Muscle layer of colon (tissue), 2 donors: ENCODE data around the gene RAB35.

Experiments
- H3K27ac ChIP-seq: one replicate; pipeline ENCODE4 v1.7.0; 2013; ENCODE audit warnings: low read depth, mild to moderate bottlenecking, low read length, moderate library complexity
- H3K27me3 ChIP-seq, 2 donors: one replicate each; pipeline ENCODE4 v1.7.0; 2013; ENCODE audit warnings: low read length in 2 of 2, mild to moderate bottlenecking in 2 of 2; ENCODE audit not compliant: insufficient read depth in 2 of 2, control insufficient read depth in 1 of 2
- H3K36me3 ChIP-seq: one replicate; pipeline ENCODE4 v1.7.0; 2013; ENCODE audit warnings: mild to moderate bottlenecking, low read length; ENCODE audit not compliant: insufficient read depth
- H3K4me1 ChIP-seq: one replicate; pipeline ENCODE4 v1.7.0; 2013; ENCODE audit warnings: mild to moderate bottlenecking, low read length; ENCODE audit not compliant: insufficient read depth
- H3K4me3 ChIP-seq, 2 donors: one replicate each; pipeline ENCODE4 v1.7.0; 2013; ENCODE audit warnings: low read length in 2 of 2, low read depth in 1 of 2, mild to moderate bottlenecking in 1 of 2, moderate library complexity in 1 of 2
- H3K9ac ChIP-seq: one replicate; pipeline ENCODE4 v1.7.0; 2013; ENCODE audit warnings: low read length
- H3K9me3 ChIP-seq: one replicate; pipeline ENCODE4 v1.7.0; 2013; ENCODE audit warnings: mild to moderate bottlenecking, low read length
- donor health status: abdominal sarcoma.
- donor health status: Adenocarcinoma of cecum.

Gene RAB35

GRCh38 chr12:120064054-120064940 is 52.3 kb downstream of the RAB35 start:
- Histone ChIP-seq H3K4me1 (no peaks in the 10 kb centered on the region), H3K36me3 (no peaks in the 10 kb centered on the region), H3K4me3 (no peak overlapping the region), H3K9ac (no peak overlapping the region), H3K27ac (no peak overlapping the region), H3K9me3 (no peaks in the 10 kb centered on the region), H3K27me3 (peaks cover 4 to 6% of the 10 kb centered on the region in 2 donors)

DNA sequence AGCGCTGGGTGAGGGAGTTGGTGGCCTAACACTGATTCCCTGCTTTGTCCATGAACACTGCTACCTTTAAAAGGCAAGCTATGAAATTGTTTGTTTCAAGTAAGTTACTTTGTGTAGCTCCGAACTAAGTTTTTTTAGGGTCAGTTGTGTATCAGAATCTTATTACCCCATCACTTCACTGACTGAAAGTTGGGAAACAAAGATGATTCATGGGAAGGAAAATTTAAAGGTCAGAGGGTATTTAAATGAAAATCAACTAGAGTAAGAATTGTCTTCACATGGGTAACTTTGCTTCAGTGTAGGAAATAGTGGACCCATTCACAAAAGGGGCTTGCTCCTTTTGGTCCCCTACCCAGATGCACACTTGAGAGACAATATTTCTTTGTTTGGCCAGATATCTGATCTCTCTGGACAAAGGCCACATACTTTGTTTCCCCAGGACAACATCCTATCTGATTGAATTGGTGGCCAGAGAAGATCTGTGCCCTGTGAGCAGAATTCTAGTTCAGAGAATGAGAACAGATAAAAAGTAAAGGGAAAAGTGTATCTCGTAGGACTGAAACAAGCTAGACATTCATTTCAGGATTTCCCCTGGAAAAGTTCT is 53.5 kb downstream of the RAB35 start:
- no peaks in the 10 kb centered on the region for H3K9me3 ChIP-seq
- no peak overlapping the region for H3K27ac ChIP-seq
- H3K27me3 ChIP-seq = peaks cover 4 to 6% of the 10 kb centered on the region in 2 donors
- H3K9ac ChIP-seq = no peak overlapping the region
- H3K36me3 ChIP-seq = no peaks in the 10 kb centered on the region
- H3K4me1 ChIP-seq = no peaks in the 10 kb centered on the region
- H3K4me3 ChIP-seq = no peak overlapping the region

DNA sequence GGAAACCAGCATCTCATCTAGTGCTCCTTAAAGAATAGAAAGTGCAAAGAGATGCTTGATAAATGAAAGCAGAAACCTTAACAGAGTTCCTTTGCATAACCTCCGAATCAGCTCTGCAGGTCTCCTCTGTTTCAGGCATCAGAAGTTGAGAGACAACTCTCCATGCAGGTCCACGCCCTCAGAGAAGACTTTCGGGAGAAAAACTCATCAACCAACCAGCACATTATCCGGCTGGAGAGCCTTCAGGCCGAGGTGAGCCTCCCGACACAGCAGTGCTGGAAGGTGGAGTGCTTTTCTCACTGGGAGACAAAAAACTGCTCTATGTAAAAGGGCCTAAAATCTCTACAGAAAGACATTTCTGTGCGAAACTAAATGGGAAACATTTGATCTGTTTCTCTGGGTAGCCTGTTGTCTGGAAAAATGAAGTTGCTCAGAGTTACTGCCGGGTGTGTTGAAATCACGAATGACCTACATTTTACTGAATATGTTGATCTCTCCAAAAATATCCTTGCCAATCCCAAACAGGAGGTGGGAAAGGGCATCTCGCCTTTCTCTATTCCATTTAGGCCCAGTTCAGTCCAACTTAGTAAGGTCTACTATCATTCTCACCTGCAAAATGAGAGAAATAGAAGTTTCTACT is 54.9 kb downstream of the RAB35 start:
- H3K4me3 ChIP-seq = no peak overlapping the region
- H3K27ac ChIP-seq = no peak overlapping the region

GRCh38 chr12:120060717-120061116 is 55.8 kb downstream of the RAB35 start:
- Histone ChIP-seq H3K27ac (no peak overlapping the region), H3K36me3 (no peaks in the 10 kb centered on the region), H3K27me3 (peaks cover 4 to 6% of the 10 kb centered on the region in 2 donors)

More for the DNA sequence above, 54.9 kb downstream of the RAB35 start:
- peaks cover 4 to 6% of the 10 kb centered on the region in 2 donors for H3K27me3 ChIP-seq
- no peaks in the 10 kb centered on the region for H3K36me3 ChIP-seq
- no peaks in the 10 kb centered on the region for H3K9me3 ChIP-seq
- H3K4me1 ChIP-seq = no peaks in the 10 kb centered on the region
- no peak overlapping the region for H3K9ac ChIP-seq

DNA sequence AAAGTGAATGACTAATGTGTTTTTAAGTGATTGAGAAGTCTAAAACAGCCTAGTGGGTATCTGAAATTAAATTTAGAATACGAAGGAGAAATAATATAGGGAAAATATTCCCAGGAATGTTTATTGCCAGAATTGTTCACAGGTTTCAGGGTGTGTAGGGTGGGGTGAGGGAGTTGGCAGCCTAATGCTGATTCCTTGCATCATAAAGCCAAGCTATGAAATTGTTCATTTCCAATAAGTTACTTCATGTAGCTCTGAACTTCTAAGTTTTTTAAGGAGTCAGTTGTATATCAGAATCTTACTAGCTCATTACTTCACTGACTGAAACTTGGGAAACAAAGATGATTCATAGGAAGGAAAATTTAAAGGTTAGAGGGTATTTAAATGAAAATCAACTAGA is 56.4 kb downstream of the RAB35 start:
- Histone ChIP-seq H3K9ac (no peak overlapping the region), H3K4me3 (no peak overlapping the region), H3K4me1 (no peaks in the 10 kb centered on the region), H3K9me3 (no peaks in the 10 kb centered on the region), H3K27me3 (peaks cover 4 to 6% of the 10 kb centered on the region in 2 donors), H3K36me3 (no peaks in the 10 kb centered on the region), H3K27ac (no peak overlapping the region)

More at GRCh38 chr12:120060717-120061116, 55.8 kb downstream of the RAB35 start:
- H3K4me1 ChIP-seq = no peaks in the 10 kb centered on the region
- no peak overlapping the region for H3K4me3 ChIP-seq
- H3K9me3 ChIP-seq = no peaks in the 10 kb centered on the region
- no peak overlapping the region for H3K9ac ChIP-seq

GRCh38 chr12:120056739-120057138 is 59.8 kb downstream of the RAB35 start:
- H3K4me1 ChIP-seq = no peaks in the 10 kb centered on the region
- peaks cover 4 to 6% of the 10 kb centered on the region in 2 donors for H3K27me3 ChIP-seq
- no peaks in the 10 kb centered on the region for H3K36me3 ChIP-seq
- no peak overlapping the region for H3K27ac ChIP-seq
- no peaks in the 10 kb centered on the region for H3K9me3 ChIP-seq
- H3K4me3 ChIP-seq = no peak overlapping the region
- H3K9ac ChIP-seq = no peak overlapping the region

DNA sequence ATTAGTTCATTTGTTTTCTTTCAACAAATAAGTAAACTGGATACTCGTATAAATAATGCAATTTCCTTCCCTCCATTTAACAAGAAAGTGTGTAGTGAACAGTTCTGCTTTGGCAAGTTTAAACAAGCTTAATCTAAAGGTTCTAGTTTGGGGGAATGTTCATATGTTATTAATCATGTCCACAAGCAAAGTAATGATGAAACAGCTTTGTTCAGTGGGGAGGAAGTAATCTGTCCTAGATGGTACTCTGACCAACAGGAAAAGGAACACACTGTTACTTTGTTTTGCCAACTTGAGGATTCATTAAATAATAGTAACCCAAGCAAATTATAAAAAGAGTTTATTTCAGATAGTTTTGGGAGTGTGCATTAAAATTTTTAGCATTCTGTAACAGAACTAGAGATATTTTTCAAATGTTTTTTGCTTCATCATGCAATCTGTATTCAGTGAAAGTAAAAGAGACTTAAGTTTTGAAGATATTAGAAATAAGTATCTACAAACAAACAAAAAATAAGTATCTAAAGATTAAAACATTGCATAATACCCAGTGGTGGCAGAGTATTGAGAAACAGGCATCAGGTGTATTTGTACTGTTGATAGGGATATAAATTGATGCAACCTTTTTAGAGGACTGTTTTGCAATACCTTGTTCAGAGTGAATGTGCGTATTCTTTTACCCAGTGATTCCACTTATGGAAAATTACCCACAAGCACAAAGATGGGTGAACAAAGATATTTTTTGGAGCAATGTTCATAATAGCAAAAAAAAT is 61.1 kb downstream of the RAB35 start:
- no peaks in the 10 kb centered on the region for H3K27me3 ChIP-seq
- H3K4me3 ChIP-seq = no peak overlapping the region
- no peak overlapping the region for H3K9ac ChIP-seq
- no peak overlapping the region for H3K27ac ChIP-seq
- H3K36me3 ChIP-seq = no peaks in the 10 kb centered on the region
- no peaks in the 10 kb centered on the region for H3K4me1 ChIP-seq
- H3K9me3 ChIP-seq = no peaks in the 10 kb centered on the region

DNA sequence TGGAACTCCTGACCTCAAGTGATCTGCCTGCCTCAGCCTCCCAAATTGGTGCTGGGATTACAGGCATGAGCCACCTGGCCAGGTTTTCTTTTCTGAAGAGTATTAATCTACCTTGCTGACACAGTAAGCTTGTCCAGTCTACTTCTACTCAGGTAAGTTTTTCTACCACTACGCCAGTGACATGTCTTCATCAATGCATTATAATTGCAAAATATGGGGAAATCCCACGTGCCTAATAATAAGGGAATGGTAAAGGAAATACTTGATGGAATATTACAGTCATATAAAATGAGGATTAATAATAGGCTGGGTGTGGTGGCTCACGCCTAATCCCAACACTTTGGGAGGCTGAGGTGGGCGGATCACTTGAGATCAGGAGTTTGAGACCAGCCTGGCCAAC is 62.3 kb downstream of the RAB35 start:
- no peaks in the 10 kb centered on the region for H3K4me1 ChIP-seq
- no peak overlapping the region for H3K27ac ChIP-seq
- H3K27me3 ChIP-seq = no peaks in the 10 kb centered on the region
- H3K4me3 ChIP-seq = no peak overlapping the region
- no peaks in the 10 kb centered on the region for H3K36me3 ChIP-seq
- no peak overlapping the region for H3K9ac ChIP-seq
- H3K9me3 ChIP-seq = no peaks in the 10 kb centered on the region

DNA sequence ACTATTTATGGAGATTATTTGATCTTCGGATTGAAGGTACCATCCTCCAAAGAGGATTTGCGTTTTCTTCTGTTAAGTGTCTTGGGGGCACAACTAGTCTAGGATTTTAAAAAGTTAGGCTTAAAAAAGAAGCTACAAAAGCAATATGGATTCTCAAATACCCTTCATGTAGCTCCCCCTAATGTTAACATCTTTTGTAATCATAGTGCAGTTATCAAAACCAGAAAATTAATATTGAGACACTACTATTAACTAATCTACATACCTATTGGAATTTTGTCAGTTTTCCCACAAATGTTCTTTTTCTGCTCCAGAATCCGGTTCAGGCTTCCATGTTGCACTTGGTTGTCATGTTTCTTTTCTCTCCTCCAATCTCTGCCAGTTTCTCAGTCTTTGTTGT is 65.0 kb downstream of the RAB35 start:
- no peaks in the 10 kb centered on the region for H3K9me3 ChIP-seq
- no peak overlapping the region for H3K27ac ChIP-seq
- no peaks in the 10 kb centered on the region for H3K4me1 ChIP-seq
- no peak overlapping the region for H3K4me3 ChIP-seq
- H3K36me3 ChIP-seq = no peaks in the 10 kb centered on the region
- H3K9ac ChIP-seq = no peak overlapping the region
- no peaks in the 10 kb centered on the region for H3K27me3 ChIP-seq

DNA sequence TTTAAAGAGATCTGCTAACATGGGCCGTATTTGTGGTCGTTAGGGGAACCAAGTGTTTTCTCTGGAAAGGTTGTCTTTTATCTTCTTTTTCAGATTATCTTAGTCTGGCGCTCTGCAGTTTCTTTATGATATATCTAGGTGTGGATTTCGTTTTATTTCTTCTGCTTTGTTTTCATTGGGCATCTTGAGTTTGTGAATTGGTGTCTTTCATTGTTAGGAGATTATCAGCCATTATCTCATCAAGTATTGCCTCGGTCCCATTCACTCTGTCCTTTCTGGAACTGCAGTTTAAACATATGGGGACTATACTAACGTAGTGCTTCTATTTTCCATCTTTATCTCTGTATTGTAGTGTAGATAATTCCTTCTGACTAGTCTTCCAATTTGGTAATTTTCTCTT is 67.1 kb downstream of the RAB35 start:
- no peaks in the 10 kb centered on the region for H3K9me3 ChIP-seq
- H3K9ac ChIP-seq = no peak overlapping the region
- no peaks in the 10 kb centered on the region for H3K27me3 ChIP-seq
- no peaks in the 10 kb centered on the region for H3K4me1 ChIP-seq
- no peak overlapping the region for H3K27ac ChIP-seq
- H3K4me3 ChIP-seq = no peak overlapping the region
- H3K36me3 ChIP-seq = no peaks in the 10 kb centered on the region

DNA sequence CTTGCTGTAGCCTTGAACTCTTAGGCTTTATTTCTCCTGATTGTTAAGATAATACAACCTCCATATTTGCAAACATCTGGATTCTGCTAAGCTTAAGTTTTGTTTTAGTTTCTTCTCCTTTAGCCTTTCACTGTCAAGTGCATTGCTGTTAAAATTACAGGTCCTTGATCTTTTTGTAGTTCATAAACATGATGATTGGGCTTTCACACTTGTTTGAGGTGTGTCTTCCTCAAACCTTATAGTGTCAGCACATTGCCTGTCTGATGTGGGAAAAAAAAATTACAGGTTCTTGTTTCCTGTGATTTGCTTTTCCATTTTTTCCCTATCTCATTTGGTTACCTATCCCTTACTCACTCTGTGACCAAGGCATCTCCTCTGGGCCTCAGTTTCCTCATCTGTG is 68.3 kb downstream of the RAB35 start:
- Histone ChIP-seq H3K4me1 (no peaks in the 10 kb centered on the region), H3K9me3 (no peaks in the 10 kb centered on the region), H3K36me3 (no peaks in the 10 kb centered on the region), H3K27ac (no peak overlapping the region), H3K9ac (no peak overlapping the region), H3K4me3 (no peak overlapping the region), H3K27me3 (no peaks in the 10 kb centered on the region)
